Measurements from ENCODE around the gene PRSS57. TPM values are rescaled to one million over a fixed set of nuclear protein-coding genes. Genes with fewer than 3 reads are reported as not detected.

PRSS57 gene
- total and polyA plus RNA-seq, 2 of the 13 experiments (the other 11 are each of a cell fraction or from before 2014, with no cell fraction given), result 0.12 TPM; not detected in 1

DNA sequence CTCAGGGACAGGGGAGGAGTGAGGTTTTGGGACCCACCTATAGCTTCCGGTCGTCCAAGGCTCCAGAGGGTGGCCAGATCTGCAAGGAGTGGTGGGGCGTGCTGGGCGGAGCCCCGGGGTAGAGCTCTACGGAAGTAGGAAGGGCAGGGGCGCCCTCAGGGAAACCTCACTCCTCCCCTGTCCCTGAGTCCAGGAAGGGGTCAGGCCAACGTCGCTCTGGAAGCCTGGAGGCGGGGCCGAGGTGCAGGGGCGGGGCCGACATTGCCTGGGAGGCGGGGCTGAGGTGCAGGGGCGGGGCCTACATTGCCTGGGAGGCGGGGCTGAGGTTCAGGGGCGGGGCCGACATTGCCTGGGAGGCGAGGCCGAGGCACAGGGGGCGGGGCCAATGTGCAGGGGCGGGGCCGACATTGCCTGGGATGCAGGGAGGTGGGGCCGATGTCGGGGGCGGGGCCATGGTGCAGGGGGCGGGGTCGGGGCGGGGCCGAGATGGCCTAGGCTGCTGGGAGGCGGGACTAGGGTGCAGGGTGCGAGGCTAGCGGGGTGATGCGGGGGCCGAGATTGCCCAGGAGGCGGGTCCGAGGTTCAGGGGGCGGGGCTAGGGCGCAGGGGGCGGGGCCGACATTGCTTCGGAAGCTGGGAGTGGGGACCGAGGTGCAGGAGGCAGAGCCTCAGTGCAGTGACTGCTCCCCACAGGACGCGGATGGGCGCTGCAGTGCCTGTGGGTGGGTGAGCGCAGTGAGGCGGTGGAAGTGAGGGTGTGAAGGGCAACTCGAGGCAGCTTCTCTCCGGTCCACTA is 8.6 kb upstream of the PRSS57 start (continued):
- TF ChIP-seq, protein P1, sequence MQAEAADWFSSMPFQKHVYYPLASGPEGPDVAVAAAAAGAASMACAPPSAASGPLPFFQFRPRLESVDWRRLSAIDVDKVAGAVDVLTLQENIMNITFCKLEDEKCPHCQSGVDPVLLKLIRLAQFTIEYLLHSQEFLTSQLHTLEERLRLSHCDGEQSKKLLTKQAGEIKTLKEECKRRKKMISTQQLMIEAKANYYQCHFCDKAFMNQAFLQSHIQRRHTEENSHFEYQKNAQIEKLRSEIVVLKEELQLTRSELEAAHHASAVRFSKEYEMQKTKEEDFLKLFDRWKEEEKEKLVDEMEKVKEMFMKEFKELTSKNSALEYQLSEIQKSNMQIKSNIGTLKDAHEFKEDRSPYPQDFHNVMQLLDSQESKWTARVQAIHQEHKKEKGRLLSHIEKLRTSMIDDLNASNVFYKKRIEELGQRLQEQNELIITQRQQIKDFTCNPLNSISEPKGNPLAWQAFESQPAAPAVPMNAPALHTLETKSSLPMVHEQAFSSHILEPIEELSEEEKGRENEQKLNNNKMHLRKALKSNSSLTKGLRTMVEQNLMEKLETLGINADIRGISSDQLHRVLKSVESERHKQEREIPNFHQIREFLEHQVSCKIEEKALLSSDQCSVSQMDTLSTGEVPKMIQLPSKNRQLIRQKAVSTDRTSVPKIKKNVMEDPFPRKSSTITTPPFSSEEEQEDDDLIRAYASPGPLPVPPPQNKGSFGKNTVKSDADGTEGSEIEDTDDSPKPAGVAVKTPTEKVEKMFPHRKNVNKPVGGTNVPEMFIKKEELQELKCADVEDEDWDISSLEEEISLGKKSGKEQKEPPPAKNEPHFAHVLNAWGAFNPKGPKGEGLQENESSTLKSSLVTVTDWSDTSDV (CRISPR knock-in tag; IDR thresholded peaks at IDR 0.05), result 0 out of 2 replicates have a peak, but pooled peaks have one; percentile 45
- TF ChIP-seq ZBTB7A (CRISPR knock-in tag; IDR thresholded peaks at IDR 0.05) (0 out of 2 replicates have a peak, but pooled peaks have one; percentile 44), ZNF782 (CRISPR knock-in tag; IDR thresholded peaks at IDR 0.05; ENCODE audit: borderline replicate concordance) (no peak), ZNF607 (CRISPR knock-in tag; IDR thresholded peaks at IDR 0.05; ENCODE audit: borderline replicate concordance) (peak; percentile 72; the same call in 1 of the 2 replicates), NR2F2 (IDR thresholded peaks at IDR 0.05; ENCODE audit: borderline replicate concordance, low read depth) (no peak), SMAD1 (CRISPR knock-in tag; IDR thresholded peaks at IDR 0.05; ENCODE audit: borderline replicate concordance, low read depth) (no peak), BRD4 (CRISPR knock-in tag; IDR thresholded peaks at IDR 0.05) (no peak), ZNF451 (CRISPR knock-in tag; IDR thresholded peaks at IDR 0.05) (no peak), EED (CRISPR knock-in tag; IDR thresholded peaks at IDR 0.05) (no peak), FOSL2 (CRISPR knock-in tag; IDR thresholded peaks at IDR 0.05) (peak; percentile 21; the same call in 1 of the 2 replicates), JUND (CRISPR knock-in tag; IDR thresholded peaks at IDR 0.05) (0 out of 2 replicates have a peak, but pooled peaks have one; percentile 44), ZNF17 (CRISPR knock-in tag; IDR thresholded peaks at IDR 0.05) (no peak), TEAD3 (CRISPR knock-in tag; optimal IDR thresholded peaks at IDR 0.05; ENCODE audit: borderline replicate concordance) (peak; percentile 62), ZZZ3 (CRISPR knock-in tag; IDR thresholded peaks at IDR 0.05; ENCODE audit: borderline replicate concordance) (no peak), RFX3 (CRISPR knock-in tag; IDR thresholded peaks at IDR 0.05) (no peak), ZNF430 (CRISPR knock-in tag; IDR thresholded peaks at IDR 0.05) (0 out of 2 replicates have a peak, but pooled peaks have one; percentile 3)
- TF ChIP-seq, protein P2, sequence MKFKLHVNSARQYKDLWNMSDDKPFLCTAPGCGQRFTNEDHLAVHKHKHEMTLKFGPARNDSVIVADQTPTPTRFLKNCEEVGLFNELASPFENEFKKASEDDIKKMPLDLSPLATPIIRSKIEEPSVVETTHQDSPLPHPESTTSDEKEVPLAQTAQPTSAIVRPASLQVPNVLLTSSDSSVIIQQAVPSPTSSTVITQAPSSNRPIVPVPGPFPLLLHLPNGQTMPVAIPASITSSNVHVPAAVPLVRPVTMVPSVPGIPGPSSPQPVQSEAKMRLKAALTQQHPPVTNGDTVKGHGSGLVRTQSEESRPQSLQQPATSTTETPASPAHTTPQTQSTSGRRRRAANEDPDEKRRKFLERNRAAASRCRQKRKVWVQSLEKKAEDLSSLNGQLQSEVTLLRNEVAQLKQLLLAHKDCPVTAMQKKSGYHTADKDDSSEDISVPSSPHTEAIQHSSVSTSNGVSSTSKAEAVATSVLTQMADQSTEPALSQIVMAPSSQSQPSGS (CRISPR knock-in tag; IDR thresholded peaks at IDR 0.05), result no peak
- TF ChIP-seq, protein P3, sequence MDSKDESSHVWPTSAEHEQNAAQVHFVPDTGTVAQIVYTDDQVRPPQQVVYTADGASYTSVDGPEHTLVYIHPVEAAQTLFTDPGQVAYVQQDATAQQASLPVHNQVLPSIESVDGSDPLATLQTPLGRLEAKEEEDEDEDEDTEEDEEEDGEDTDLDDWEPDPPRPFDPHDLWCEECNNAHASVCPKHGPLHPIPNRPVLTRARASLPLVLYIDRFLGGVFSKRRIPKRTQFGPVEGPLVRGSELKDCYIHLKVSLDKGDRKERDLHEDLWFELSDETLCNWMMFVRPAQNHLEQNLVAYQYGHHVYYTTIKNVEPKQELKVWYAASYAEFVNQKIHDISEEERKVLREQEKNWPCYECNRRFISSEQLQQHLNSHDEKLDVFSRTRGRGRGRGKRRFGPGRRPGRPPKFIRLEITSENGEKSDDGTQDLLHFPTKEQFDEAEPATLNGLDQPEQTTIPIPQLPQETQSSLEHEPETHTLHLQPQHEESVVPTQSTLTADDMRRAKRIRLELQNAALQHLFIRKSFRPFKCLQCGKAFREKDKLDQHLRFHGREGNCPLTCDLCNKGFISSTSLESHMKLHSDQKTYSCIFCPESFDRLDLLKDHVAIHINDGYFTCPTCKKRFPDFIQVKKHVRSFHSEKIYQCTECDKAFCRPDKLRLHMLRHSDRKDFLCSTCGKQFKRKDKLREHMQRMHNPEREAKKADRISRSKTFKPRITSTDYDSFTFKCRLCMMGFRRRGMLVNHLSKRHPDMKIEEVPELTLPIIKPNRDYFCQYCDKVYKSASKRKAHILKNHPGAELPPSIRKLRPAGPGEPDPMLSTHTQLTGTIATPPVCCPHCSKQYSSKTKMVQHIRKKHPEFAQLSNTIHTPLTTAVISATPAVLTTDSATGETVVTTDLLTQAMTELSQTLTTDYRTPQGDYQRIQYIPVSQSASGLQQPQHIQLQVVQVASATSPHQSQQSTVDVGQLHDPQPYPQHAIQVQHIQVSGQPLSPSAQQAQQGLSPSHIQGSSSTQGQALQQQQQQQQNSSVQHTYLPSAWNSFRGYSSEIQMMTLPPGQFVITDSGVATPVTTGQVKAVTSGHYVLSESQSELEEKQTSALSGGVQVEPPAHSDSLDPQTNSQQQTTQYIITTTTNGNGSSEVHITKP (CRISPR knock-in tag; IDR thresholded peaks at IDR 0.05; ENCODE audit: low read depth), result peak; percentile 58; the same call in 1 of the 2 replicates
- TF ChIP-seq, protein P4, sequence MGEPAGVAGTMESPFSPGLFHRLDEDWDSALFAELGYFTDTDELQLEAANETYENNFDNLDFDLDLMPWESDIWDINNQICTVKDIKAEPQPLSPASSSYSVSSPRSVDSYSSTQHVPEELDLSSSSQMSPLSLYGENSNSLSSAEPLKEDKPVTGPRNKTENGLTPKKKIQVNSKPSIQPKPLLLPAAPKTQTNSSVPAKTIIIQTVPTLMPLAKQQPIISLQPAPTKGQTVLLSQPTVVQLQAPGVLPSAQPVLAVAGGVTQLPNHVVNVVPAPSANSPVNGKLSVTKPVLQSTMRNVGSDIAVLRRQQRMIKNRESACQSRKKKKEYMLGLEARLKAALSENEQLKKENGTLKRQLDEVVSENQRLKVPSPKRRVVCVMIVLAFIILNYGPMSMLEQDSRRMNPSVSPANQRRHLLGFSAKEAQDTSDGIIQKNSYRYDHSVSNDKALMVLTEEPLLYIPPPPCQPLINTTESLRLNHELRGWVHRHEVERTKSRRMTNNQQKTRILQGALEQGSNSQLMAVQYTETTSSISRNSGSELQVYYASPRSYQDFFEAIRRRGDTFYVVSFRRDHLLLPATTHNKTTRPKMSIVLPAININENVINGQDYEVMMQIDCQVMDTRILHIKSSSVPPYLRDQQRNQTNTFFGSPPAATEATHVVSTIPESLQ (CRISPR knock-in tag; conservative IDR thresholded peaks at IDR 0.05), result no peak

Measured in HepG2 (cell line).